Chondrocyte (in vitro differentiated cells): ENCODE results near the gene ALDOB. TPM values are rescaled to one million over a fixed set of nuclear protein-coding genes. Genes with fewer than 3 reads are reported as not detected.

Source experiments
- DNase-seq: peaks from one replicate; pipeline ENCODE4 v3.0.0; 2021; ENCODE audit warnings: mixed read lengths, low spot score
- H3K27ac Mint-ChIP-seq: one replicate; pipeline ENCODE4 v1.8.0; 2021; ENCODE audit warnings: mild to moderate bottlenecking, moderate library complexity, mixed read lengths; ENCODE audit not compliant: unreplicated experiment
- H3K27me3 Mint-ChIP-seq: 2 replicates; pipeline ENCODE4 v1.8.0; 2021; ENCODE audit warnings: low read depth, mixed read lengths
- H3K36me3 Mint-ChIP-seq: 2 replicates; pipeline ENCODE4 v1.8.0; 2021; ENCODE audit warnings: low read depth, mixed read lengths
- H3K4me1 Mint-ChIP-seq: 2 replicates; pipeline ENCODE4 v1.8.0; 2021; ENCODE audit warnings: low read depth, mild to moderate bottlenecking, mixed read lengths
- H3K4me3 Mint-ChIP-seq: one replicate; pipeline ENCODE4 v1.8.0; 2021; ENCODE audit warnings: mild to moderate bottlenecking, moderate library complexity, mixed read lengths; ENCODE audit not compliant: unreplicated experiment
- H3K9me3 Mint-ChIP-seq: 2 replicates; pipeline ENCODE4 v1.8.0; 2021; ENCODE audit warnings: low read depth, mixed read lengths
- CTCF ChIP-seq: fragments of 200-600 bp; sonication (generic); IDR thresholded peaks from 2 replicates; pipeline ENCODE4 v1.5.0; 2021; ENCODE audit warnings: antibody characterized with exemption, mild to moderate bottlenecking, moderate library complexity
- total RNA-seq: library from RNA; stranded (reverse); gene quantifications from 3 replicates; pipeline ENCODE4 v1.2.1, GENCODE V29; 2021

The ALDOB gene
- total RNA-seq, 1 donor from 2014 or later: 0.25 TPM

GRCh38 chr9:101375546-101375945 lies 60.0 kb downstream of the ALDOB start:
- Mint-ChIP-seq H3K9me3 (peaks cover 14% of the 10 kb centered on the region), H3K4me3 (no peak overlapping the region), H3K4me1 (peaks cover 14% of the 10 kb centered on the region), H3K36me3 (peaks cover 2% of the 10 kb centered on the region), H3K27ac (no peak overlapping the region), H3K27me3 (no peaks in the 10 kb centered on the region)
- DNase-seq: no peak
- TF ChIP-seq CTCF: no peak

- Mint-ChIP-seq H3K4me3 (no peak overlapping the region), H3K4me1 (peaks cover 20% of the 10 kb centered on the region), H3K27ac (no peak overlapping the region), H3K36me3 (no peaks in the 10 kb centered on the region), H3K27me3 (no peaks in the 10 kb centered on the region), H3K9me3 (peaks cover 3% of the 10 kb centered on the region)
- no peak for DNase-seq
- no peak for TF ChIP-seq CTCF
These were observed 63.1 kb downstream of the ALDOB start for GRCh38 chr9:101372327-101373118.

DNA sequence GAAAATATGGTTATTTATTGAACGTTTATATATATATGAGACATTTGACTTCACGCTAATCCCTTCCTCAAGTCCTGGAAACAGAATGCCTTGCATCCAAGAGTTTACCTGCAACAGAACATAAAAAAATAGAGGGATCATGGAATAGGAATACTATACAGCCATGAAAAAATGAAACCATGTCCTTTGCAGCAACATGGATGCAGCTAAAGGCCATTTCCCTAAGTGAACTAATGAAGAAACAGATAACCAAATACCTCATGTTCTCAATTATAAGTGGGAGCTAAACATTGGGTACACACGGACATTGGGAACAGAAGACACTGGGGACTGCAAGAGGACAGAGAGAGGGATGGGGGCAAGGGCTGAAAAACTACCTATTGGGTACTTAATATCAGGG lies 63.8 kb downstream of the ALDOB start:
- Mint-ChIP-seq H3K36me3 (no peaks in the 10 kb centered on the region), H3K27ac (no peak overlapping the region), H3K4me3 (no peak overlapping the region), H3K27me3 (no peaks in the 10 kb centered on the region), H3K4me1 (peaks cover 20% of the 10 kb centered on the region), H3K9me3 (peaks cover 3% of the 10 kb centered on the region)
- DNase-seq: no peak
- no peak for TF ChIP-seq CTCF

Other genes starting within 250 kb of the ALDOB start
- gene BAAT, start 50.8 kb downstream of the ALDOB start, total RNA-seq: 0.10 to 0.26 TPM (median 0.24 TPM) in 3 replicates
- gene MRPL50, start 37.2 kb downstream of the ALDOB start, total RNA-seq: 5.9 to 8.2 TPM (median 7.2 TPM) in 3 replicates
- gene ZNF189, start 36.9 kb downstream of the ALDOB start, total RNA-seq: 17.9 to 21.0 TPM (median 18.5 TPM) in 3 replicates
- 42.6 to 68.6 TPM (median 47.4 TPM) in 3 replicates for gene RNF20, start 98.1 kb upstream of the ALDOB start, total RNA-seq
- gene PPP3R2, start 159.2 kb upstream of the ALDOB start, total RNA-seq: not detected in 3 replicates